Esophagus (tissue), 2 donors: ENCODE results near the gene BRWD1. TPM values are rescaled to one million over a fixed set of nuclear protein-coding genes. Genes with fewer than 3 reads are reported as not detected.

Source experiments
- H3K27ac ChIP-seq, 2 donors: one replicate each; pipeline ENCODE4 v1.5.1; 2013; ENCODE audit warnings: low read depth in 2 of 2, mild to moderate bottlenecking in 2 of 2, inconsistent platforms in 1 of 2, low read length in 1 of 2, moderate library complexity in 1 of 2
- H3K27me3 ChIP-seq, 2 donors: one replicate each; pipeline ENCODE4 v1.6.1; 2013; ENCODE audit warnings: low read length in 2 of 2, control low read depth in 1 of 2, mild to moderate bottlenecking in 1 of 2; ENCODE audit not compliant: insufficient read depth in 2 of 2, control insufficient read depth in 1 of 2
- H3K36me3 ChIP-seq, 2 donors: one replicate each; pipeline ENCODE4 v1.6.1; 2013; ENCODE audit warnings: low read length in 1 of 2; ENCODE audit not compliant: control insufficient read depth in 2 of 2, insufficient read depth in 2 of 2
- H3K4me1 ChIP-seq, 2 donors: one replicate each; pipeline ENCODE4 v1.6.1; 2013; ENCODE audit warnings: low read length in 1 of 2; ENCODE audit not compliant: control insufficient read depth in 2 of 2, insufficient read depth in 2 of 2
- H3K4me3 ChIP-seq, 2 donors: one replicate each; pipeline ENCODE4 v1.5.1; 2013; ENCODE audit warnings: low read length in 2 of 2, mild to moderate bottlenecking in 2 of 2, low read depth in 1 of 2, moderate library complexity in 1 of 2
- H3K9me3 ChIP-seq, 2 donors: one replicate each; pipeline ENCODE4 v1.6.1; 2013; ENCODE audit warnings: mild to moderate bottlenecking in 2 of 2, low read depth in 1 of 2, low read length in 1 of 2, moderate library complexity in 1 of 2; ENCODE audit not compliant: control insufficient read depth in 2 of 2, insufficient read depth in 1 of 2
- WGBS, 2 donors: extraction: QIAGEN DNeasy Blood & Tissue Kit; methylation state at CpG; one replicate each; pipeline ENCODE4 v1.1.7; 2013; 5-methylcytosine and 5-hydroxymethylcytosine counted together
- polyA plus RNA-seq, 2 donors: library from polyadenylated mRNA; stranded (reverse); fragments of 200-250 nt; gene quantifications; one replicate each; pipeline ENCODE4 v1.2.3, GENCODE V29; 2013
- donor health status: healthy with polysubstance abuse.
- donor health status: Bipolar disorder and iron deficiency.

BRWD1 gene
- polyA plus RNA-seq, 2 donors = 7.1 to 8.3 TPM

- H3K27ac ChIP-seq = no peak overlapping the region
- no peak overlapping the region for H3K4me3 ChIP-seq
- no peaks in the 10 kb centered on the region for H3K9me3 ChIP-seq
- peaks cover 0 to 3% of the 10 kb centered on the region in 2 donors for H3K36me3 ChIP-seq
- H3K27me3 ChIP-seq = no peaks in the 10 kb centered on the region
- H3K4me1 ChIP-seq = no peaks in the 10 kb centered on the region
- 75 to 83% methylated on average over 1 of the region's 1 CpG for WGBS, 2 donors
These were observed 6.0 kb downstream of the BRWD1 start for GRCh38 chr21:39307466-39307865.

- no peak overlapping the region for H3K4me3 ChIP-seq
- H3K9me3 ChIP-seq = no peaks in the 10 kb centered on the region
- no peaks in the 10 kb centered on the region for H3K4me1 ChIP-seq
- H3K36me3 ChIP-seq = peaks cover 0 to 3% of the 10 kb centered on the region in 2 donors
- H3K27me3 ChIP-seq = no peaks in the 10 kb centered on the region
- H3K27ac ChIP-seq = no peak overlapping the region
- 99 to 100% methylated on average over 3 of the region's 3 CpGs for WGBS, 2 donors
These were observed 12.8 kb downstream of the BRWD1 start for GRCh38 chr21:39300587-39300986.

- WGBS, 2 donors = 80 to 86% methylated on average over 2 of the region's 2 CpGs
- no peaks in the 10 kb centered on the region for H3K9me3 ChIP-seq
- H3K27ac ChIP-seq = no peak overlapping the region
- no peaks in the 10 kb centered on the region for H3K4me1 ChIP-seq
- no peak overlapping the region for H3K4me3 ChIP-seq
- H3K36me3 ChIP-seq = no peaks in the 10 kb centered on the region
- no peaks in the 10 kb centered on the region for H3K27me3 ChIP-seq
These were observed 16.5 kb downstream of the BRWD1 start for GRCh38 chr21:39296891-39297290.

GRCh38 chr21:39288987-39289386, 24.4 kb downstream of the BRWD1 start:
- Histone ChIP-seq H3K4me1 (no peaks in the 10 kb centered on the region), H3K9me3 (no peaks in the 10 kb centered on the region), H3K27me3 (no peaks in the 10 kb centered on the region), H3K4me3 (no peak overlapping the region), H3K36me3 (peaks cover 4% of the 10 kb centered on the region in 2 donors), H3K27ac (no peak overlapping the region)
- WGBS, 2 donors = 98 to 100% methylated on average over 1 of the region's 1 CpG

- peaks cover 0 to 2% of the 10 kb centered on the region in 2 donors for H3K36me3 ChIP-seq
- 88 to 93% methylated on average over 6 of the region's 6 CpGs for WGBS, 2 donors
These were observed 30.5 kb downstream of the BRWD1 start for GRCh38 chr21:39282911-39283310.

GRCh38 chr21:39281853-39282252, 31.6 kb downstream of the BRWD1 start:
- no peak overlapping the region for H3K27ac ChIP-seq
- H3K9me3 ChIP-seq = no peaks in the 10 kb centered on the region
- H3K4me1 ChIP-seq = no peaks in the 10 kb centered on the region
- 92 to 96% methylated on average over 6 of the region's 6 CpGs for WGBS, 2 donors
- H3K36me3 ChIP-seq = peaks cover 0 to 5% of the 10 kb centered on the region in 2 donors
- H3K4me3 ChIP-seq = no peak overlapping the region
- no peaks in the 10 kb centered on the region for H3K27me3 ChIP-seq

More at GRCh38 chr21:39282911-39283310, 30.5 kb downstream of the BRWD1 start:
- Histone ChIP-seq H3K27me3 (no peaks in the 10 kb centered on the region), H3K9me3 (no peaks in the 10 kb centered on the region), H3K4me3 (no peak overlapping the region), H3K4me1 (no peaks in the 10 kb centered on the region), H3K27ac (no peak overlapping the region)

GRCh38 chr21:39281207-39281606, 32.2 kb downstream of the BRWD1 start:
- no peaks in the 10 kb centered on the region for H3K4me1 ChIP-seq
- no peaks in the 10 kb centered on the region for H3K27me3 ChIP-seq
- 87 to 90% methylated on average over 8 of the region's 8 CpGs for WGBS, 2 donors
- no peaks in the 10 kb centered on the region for H3K9me3 ChIP-seq
- H3K27ac ChIP-seq = no peak overlapping the region
- H3K36me3 ChIP-seq = peaks cover 0 to 5% of the 10 kb centered on the region in 2 donors
- H3K4me3 ChIP-seq = no peak overlapping the region

GRCh38 chr21:39269620-39270019, 43.8 kb downstream of the BRWD1 start:
- H3K36me3 ChIP-seq = peaks cover 0 to 3% of the 10 kb centered on the region in 2 donors
- whole genome bisulfite sequencing, 2 donors = 92 to 94% methylated on average over 2 of the region's 2 CpGs
- no peaks in the 10 kb centered on the region for H3K27me3 ChIP-seq
- H3K9me3 ChIP-seq = no peaks in the 10 kb centered on the region
- no peaks in the 10 kb centered on the region for H3K4me1 ChIP-seq
- H3K27ac ChIP-seq = no peak overlapping the region
- no peak overlapping the region for H3K4me3 ChIP-seq

GRCh38 chr21:39265603-39266002, 47.8 kb downstream of the BRWD1 start:
- Histone ChIP-seq H3K27me3 (no peaks in the 10 kb centered on the region), H3K9me3 (no peaks in the 10 kb centered on the region), H3K4me1 (no peaks in the 10 kb centered on the region), H3K27ac (no peak overlapping the region), H3K36me3 (peaks cover 0 to 5% of the 10 kb centered on the region in 2 donors), H3K4me3 (no peak overlapping the region)
- 33 to 36% methylated on average over 2 of the region's 2 CpGs for WGBS, 2 donors

- no peaks in the 10 kb centered on the region for H3K9me3 ChIP-seq
- H3K27ac ChIP-seq = no peak overlapping the region
- 90 to 91% methylated on average over 2 of the region's 2 CpGs for WGBS, 2 donors
- H3K4me3 ChIP-seq = no peak overlapping the region
- peaks cover 0 to 5% of the 10 kb centered on the region in 2 donors for H3K36me3 ChIP-seq
- no peaks in the 10 kb centered on the region for H3K27me3 ChIP-seq
- H3K4me1 ChIP-seq = no peaks in the 10 kb centered on the region
These were observed 50.1 kb downstream of the BRWD1 start for GRCh38 chr21:39263372-39263771.
